LNCaP clone FGC (cell line): ENCODE results near the gene RCAN3.
A peak's percentile ranks its signal among the peaks of the same experiment; 100 is the strongest.
"Not testable (repeated sequence)": the region's sequence is repeated elsewhere in the genome, so short reads cannot be mapped to it uniquely, and the experiment has no call there.

Experiments used
- DNase-seq: peaks from one replicate; pipeline ENCODE4 v3.0.0-alpha.2; 2011; ENCODE audit warnings: low read depth
- H3K4me3 ChIP-seq: 2 replicates; pipeline ENCODE4 v1.5.1; 2011; ENCODE audit warnings: mild to moderate bottlenecking, low read depth, low read length, control low read depth
- CTCF ChIP-seq: IDR thresholded peaks from 2 replicates; pipeline ENCODE4 v1.5.1; 2012; ENCODE audit warnings: mild to moderate bottlenecking; ENCODE audit not compliant: control insufficient read depth, insufficient read depth; ENCODE audit errors: extremely low read depth

RCAN3 gene

GRCh38 chr1:24502709-24503058, at the start of gene RCAN3:
Gene RCAN3 (plus strand): TSS chr1:24502836. CDS start chr1:24514373, 11,537 bp downstream.
- H3K4me3 ChIP-seq = peak within 1 kb of the TSS; percentile 60
- TF ChIP-seq CTCF = no peak
- no peak for DNase-seq

- TF ChIP-seq CTCF = no peak
- no peak for DNase-seq
- H3K4me3 ChIP-seq = no peak overlapping the region
Observed at GRCh38 chr1:24452922-24453485, 49.6 kb upstream of the RCAN3 start.

- H3K4me3 ChIP-seq = no peak overlapping the region
- TF ChIP-seq CTCF = no peak
- no peak for DNase-seq
Observed at GRCh38 chr1:24454673-24455072, 48.0 kb upstream of the RCAN3 start.

- no peak overlapping the region for H3K4me3 ChIP-seq
- DNase-seq = no peak
- TF ChIP-seq CTCF = no peak
Observed at GRCh38 chr1:24455272-24455671, 47.4 kb upstream of the RCAN3 start.

- no peak for TF ChIP-seq CTCF
- no peak overlapping the region for H3K4me3 ChIP-seq
- DNase-seq = no peak
Observed at GRCh38 chr1:24457866-24458265, 44.8 kb upstream of the RCAN3 start.

GRCh38 chr1:24459551-24460266, 42.9 kb upstream of the RCAN3 start:
- no peak for TF ChIP-seq CTCF
- no peak for DNase-seq

GRCh38 chr1:24462128-24462527, 40.5 kb upstream of the RCAN3 start:
- DNase-seq, H3K4me3 ChIP-seq: not testable (repeated sequence)

More at GRCh38 chr1:24459551-24460266, 42.9 kb upstream of the RCAN3 start:
- no peak overlapping the region for H3K4me3 ChIP-seq
